GM18508 (cell line): ENCODE results near the gene NID2.

ENCODE experiments used
- ATAC-seq: cut with Tn5 transposase; IDR thresholded peaks from one replicate; pipeline ENCODE4 v1.9.1; 2021; ENCODE audit warnings: moderate number of reproducible peaks; ENCODE audit not compliant: insufficient read depth, unreplicated experiment

Gene NID2

GRCh38 chr14:52068615-52069306 lies at the start of gene NID2:
Gene NID2, minus strand, starts transcription at chr14:52069059. Its CDS starts 65 bp downstream, at chr14:52068994.
- ATAC-seq: no peak

GRCh38 chr14:52117111-52117832 lies 48.4 kb upstream of the NID2 start:
- ATAC-seq: no peak

- no peak for ATAC-seq
These were observed 46.4 kb upstream of the NID2 start for GRCh38 chr14:52115286-52115685.

- no peak for ATAC-seq
These were observed 43.6 kb upstream of the NID2 start for GRCh38 chr14:52112336-52113018.

- no peak for ATAC-seq
These were observed 42.7 kb upstream of the NID2 start for GRCh38 chr14:52111583-52111982.

GRCh38 chr14:52110441-52111086 lies 41.7 kb upstream of the NID2 start:
- no peak for ATAC-seq

- ATAC-seq: no peak
These were observed 40.0 kb upstream of the NID2 start for GRCh38 chr14:52108823-52109222.

GRCh38 chr14:52106840-52107239 lies 38.0 kb upstream of the NID2 start:
- no peak for ATAC-seq

GRCh38 chr14:52103416-52103815 lies 34.6 kb upstream of the NID2 start:
- no peak for ATAC-seq

GRCh38 chr14:52095794-52096193 lies 26.9 kb upstream of the NID2 start:
- ATAC-seq: no peak

GRCh38 chr14:52095336-52095735 lies 26.5 kb upstream of the NID2 start:
- no peak for ATAC-seq

GRCh38 chr14:52094546-52095271 lies 25.9 kb upstream of the NID2 start:
- no peak for ATAC-seq

- ATAC-seq: no peak
These were observed 23.1 kb upstream of the NID2 start for GRCh38 chr14:52091928-52092327.

GRCh38 chr14:52090936-52091335 lies 22.1 kb upstream of the NID2 start:
- no peak for ATAC-seq

GRCh38 chr14:52089218-52089617 lies 20.4 kb upstream of the NID2 start:
- no peak for ATAC-seq

GRCh38 chr14:52086711-52087110 lies 17.9 kb upstream of the NID2 start:
- no peak for ATAC-seq

- ATAC-seq: no peak
These were observed 14.0 kb upstream of the NID2 start for GRCh38 chr14:52082903-52083302.

- ATAC-seq: no peak
These were observed 13.1 kb upstream of the NID2 start for GRCh38 chr14:52081964-52082363.

- ATAC-seq: no peak
These were observed 12.2 kb upstream of the NID2 start for GRCh38 chr14:52080808-52081755.
